GM23248 (cell line): ENCODE results near the gene ETHE1.

Source experiments
- EZH2 ChIP-seq: fragments of 200-600 bp; sonication (generic); IDR thresholded peaks from 2 replicates; pipeline ENCODE4 v1.6.1; 2018; ENCODE audit warnings: antibody characterized with exemption, mild to moderate bottlenecking; ENCODE audit not compliant: insufficient read depth, poor library complexity, severe bottlenecking
- EZH2phosphoT487 ChIP-seq: fragments of 200-600 bp; sonication (generic); IDR thresholded peaks from 2 replicates; pipeline ENCODE4 v1.6.1; 2018; ENCODE audit warnings: antibody characterized with exemption, moderate library complexity, mild to moderate bottlenecking, low read depth; ENCODE audit not compliant: insufficient read depth

GRCh38 chr19:43499042-43499441, 28.0 kb downstream of the ETHE1 start:
- TF ChIP-seq EZH2 (no peak), EZH2phosphoT487 (no peak)
